WTC11 (cell line): ENCODE results near the gene TSPAN31. TPM values are rescaled to one million over a fixed set of nuclear protein-coding genes. Genes with fewer than 3 reads are reported as not detected.

Experiments
- ATAC-seq: fragments of 200-7000 bp; cut with Tn5 transposase; 2 replicates; pipeline ENCODE4 v1.10.0; 2021; ENCODE audit warnings: mild to moderate bottlenecking, moderate library complexity
- CTCF ChIA-PET: fragments of 300-600 bp; sonication (Branson Sonifier 250); formaldehyde crosslinking; loops from one replicate; lab custom pipeline; 2021; ENCODE audit warnings: antibody characterized with exemption; lab: Charles Lee
- POLR2A ChIA-PET: fragments of 350-600 bp; sonication (Branson Sonifier 250); formaldehyde crosslinking; loops from one replicate; lab custom pipeline; 2021; ENCODE audit warnings: antibody characterized with exemption; lab: Charles Lee
- DNase-seq: peaks from one replicate; pipeline ENCODE4 v3.0.0; 2021; ENCODE audit warnings: low spot score
- H3K27ac Mint-ChIP-seq: 2 replicates; pipeline ENCODE4 v1.8.0; 2021; ENCODE audit warnings: mixed read lengths
- H3K27me3 Mint-ChIP-seq: 2 replicates; pipeline ENCODE4 v1.8.0; 2021; ENCODE audit warnings: low read depth, mild to moderate bottlenecking, moderate library complexity, mixed read lengths
- H3K36me3 Mint-ChIP-seq: 2 replicates; pipeline ENCODE4 v1.8.0; 2021; ENCODE audit warnings: mixed read lengths
- H3K4me1 Mint-ChIP-seq: 2 replicates; pipeline ENCODE4 v1.8.0; 2022; ENCODE audit warnings: mixed read lengths
- H3K4me3 Mint-ChIP-seq: 2 replicates; pipeline ENCODE4 v1.8.0; 2021; ENCODE audit warnings: mild to moderate bottlenecking, moderate library complexity, mixed read lengths
- H3K9me3 Mint-ChIP-seq: 2 replicates; pipeline ENCODE4 v1.8.0; 2021; ENCODE audit warnings: mixed read lengths
- ATF2 ChIP-seq: sonication (generic); formaldehyde crosslinking; IDR thresholded peaks from 2 replicates; pipeline ENCODE4 v1.8.1; 2022; ENCODE audit warnings: low read depth, missing genetic modification reagents, borderline replicate concordance
- E2F4 ChIP-seq: sonication (generic); formaldehyde crosslinking; IDR thresholded peaks from 2 replicates; pipeline ENCODE4 v1.8.1; 2022; ENCODE audit warnings: low read depth, mild to moderate bottlenecking, moderate library complexity, missing genetic modification reagents, borderline replicate concordance
- ERG ChIP-seq: fragments of 250-450 bp; sonication (Bioruptor Pico); IDR thresholded peaks from 2 replicates; pipeline ENCODE4 v1.8.0; 2021; ENCODE audit warnings: mild to moderate bottlenecking
- ETV6 ChIP-seq: sonication (generic); formaldehyde crosslinking; IDR thresholded peaks from 2 replicates; pipeline ENCODE4 v1.8.1; 2022; ENCODE audit warnings: mild to moderate bottlenecking, missing genetic modification reagents
- GABPB1 ChIP-seq: sonication (generic); formaldehyde crosslinking; IDR thresholded peaks from 2 replicates; pipeline ENCODE4 v1.8.1; 2023; ENCODE audit warnings: mild to moderate bottlenecking, missing genetic modification reagents
- MXD4 ChIP-seq: fragments of 250-450 bp; sonication (Bioruptor Pico); IDR thresholded peaks from 2 replicates; pipeline ENCODE4 v1.8.0; 2021; ENCODE audit warnings: mild to moderate bottlenecking, moderate library complexity, borderline replicate concordance
- NFYB ChIP-seq: sonication (generic); formaldehyde crosslinking; conservative IDR thresholded peaks from 2 replicates; pipeline ENCODE4 v1.8.0; 2022; ENCODE audit warnings: low read depth, missing genetic modification reagents
- NR3C1 ChIP-seq: sonication (generic); formaldehyde crosslinking; conservative IDR thresholded peaks from 2 replicates; pipeline ENCODE4 v1.8.1; 2023; ENCODE audit warnings: low read depth, mild to moderate bottlenecking, missing genetic modification reagents
- PRDM15 ChIP-seq: sonication (generic); formaldehyde crosslinking; IDR thresholded peaks from 2 replicates; pipeline ENCODE4 v1.8.0; 2022; ENCODE audit warnings: missing genetic modification reagents
- RORB ChIP-seq: fragments of 250-450 bp; sonication (Bioruptor Pico); IDR thresholded peaks from 2 replicates; pipeline ENCODE4 v1.9.0; 2021; ENCODE audit warnings: mild to moderate bottlenecking
- SOX15 ChIP-seq: fragments of 250-450 bp; sonication (Bioruptor Pico); IDR thresholded peaks from 2 replicates; pipeline ENCODE4 v1.9.0; 2021; ENCODE audit warnings: mild to moderate bottlenecking
- SP1 ChIP-seq: sonication (generic); formaldehyde crosslinking; conservative IDR thresholded peaks from 2 replicates; pipeline ENCODE4 v1.8.1; 2022; ENCODE audit warnings: missing genetic modification reagents
- TCF7 ChIP-seq: sonication (generic); formaldehyde crosslinking; IDR thresholded peaks from 2 replicates; pipeline ENCODE4 v1.8.0; 2022; ENCODE audit warnings: mild to moderate bottlenecking, low read depth, missing genetic modification reagents, moderate library complexity
- TEAD1 ChIP-seq: sonication (generic); formaldehyde crosslinking; IDR thresholded peaks from 2 replicates; pipeline ENCODE4 v1.8.0; 2022; ENCODE audit warnings: mild to moderate bottlenecking, missing genetic modification reagents
- ZMAT4 ChIP-seq: fragments of 250-450 bp; sonication (Bioruptor Pico); IDR thresholded peaks from 2 replicates; pipeline ENCODE4 v1.9.0; 2021; ENCODE audit warnings: mild to moderate bottlenecking
- ZNF317 ChIP-seq: sonication (generic); formaldehyde crosslinking; IDR thresholded peaks from 2 replicates; pipeline ENCODE4 v1.8.1; 2023; ENCODE audit warnings: low read depth, mild to moderate bottlenecking, moderate library complexity, missing genetic modification reagents, borderline replicate concordance
- total RNA-seq: library from RNA; stranded (reverse); gene quantifications from 3 replicates; pipeline ENCODE4 v1.2.3, GENCODE V29; 2021
- TF ChIP-seq, protein P1 (sequence below): sonication (generic); formaldehyde crosslinking; IDR thresholded peaks from 2 replicates; pipeline ENCODE4 v1.8.0; 2022; ENCODE audit warnings: mild to moderate bottlenecking, missing genetic modification reagents
- TF ChIP-seq, protein P2 (sequence below): sonication (generic); formaldehyde crosslinking; IDR thresholded peaks from 2 replicates; pipeline ENCODE4 v1.8.1; 2023; ENCODE audit warnings: mild to moderate bottlenecking, missing genetic modification reagents
- TF ChIP-seq, protein P3 (sequence below): fragments of 200-600 bp; IDR thresholded peaks from 2 replicates; pipeline ENCODE4 v1.8.0; 2022; ENCODE audit warnings: antibody characterized with exemption
- TF ChIP-seq, protein P4 (sequence below): sonication (generic); formaldehyde crosslinking; IDR thresholded peaks from 2 replicates; pipeline ENCODE4 v1.8.1; 2023; ENCODE audit warnings: mild to moderate bottlenecking, missing genetic modification reagents

The TSPAN31 gene
- total RNA-seq, 1 experiment from 2014 or later, result 9.9 TPM

DNA sequence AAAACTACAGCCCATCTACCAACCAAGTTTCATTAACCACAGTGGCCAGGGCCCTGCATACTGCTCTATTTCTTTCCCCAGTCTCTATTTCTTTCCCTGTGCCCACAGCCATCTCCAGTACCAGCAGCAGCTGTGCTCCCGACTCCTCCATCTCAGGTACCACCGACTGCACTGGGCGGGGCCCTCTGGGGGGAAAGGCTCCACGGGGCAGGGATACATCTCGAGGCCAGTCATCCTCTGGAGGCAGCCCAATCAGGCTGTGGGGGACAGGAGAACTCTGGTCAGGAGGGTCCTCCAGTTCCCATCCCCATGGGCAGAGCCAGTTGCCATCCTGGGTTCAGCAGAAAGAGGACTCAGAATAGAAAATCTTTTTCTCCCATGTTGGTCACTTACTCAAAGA lies 4.2 kb downstream of the TSPAN31 start (continued):
- TF ChIP-seq ATF2 (no peak), NFYB (no peak), TCF7 (no peak), SOX15 (CRISPR knock-in tag) (no peak)
- TF ChIP-seq, protein P1, sequence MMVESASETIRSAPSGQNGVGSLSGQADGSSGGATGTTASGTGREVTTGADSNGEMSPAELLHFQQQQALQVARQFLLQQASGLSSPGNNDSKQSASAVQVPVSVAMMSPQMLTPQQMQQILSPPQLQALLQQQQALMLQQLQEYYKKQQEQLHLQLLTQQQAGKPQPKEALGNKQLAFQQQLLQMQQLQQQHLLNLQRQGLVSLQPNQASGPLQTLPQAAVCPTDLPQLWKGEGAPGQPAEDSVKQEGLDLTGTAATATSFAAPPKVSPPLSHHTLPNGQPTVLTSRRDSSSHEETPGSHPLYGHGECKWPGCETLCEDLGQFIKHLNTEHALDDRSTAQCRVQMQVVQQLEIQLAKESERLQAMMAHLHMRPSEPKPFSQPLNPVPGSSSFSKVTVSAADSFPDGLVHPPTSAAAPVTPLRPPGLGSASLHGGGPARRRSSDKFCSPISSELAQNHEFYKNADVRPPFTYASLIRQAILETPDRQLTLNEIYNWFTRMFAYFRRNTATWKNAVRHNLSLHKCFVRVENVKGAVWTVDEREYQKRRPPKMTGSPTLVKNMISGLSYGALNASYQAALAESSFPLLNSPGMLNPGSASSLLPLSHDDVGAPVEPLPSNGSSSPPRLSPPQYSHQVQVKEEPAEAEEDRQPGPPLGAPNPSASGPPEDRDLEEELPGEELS (CRISPR knock-in tag), result no peak

DNA sequence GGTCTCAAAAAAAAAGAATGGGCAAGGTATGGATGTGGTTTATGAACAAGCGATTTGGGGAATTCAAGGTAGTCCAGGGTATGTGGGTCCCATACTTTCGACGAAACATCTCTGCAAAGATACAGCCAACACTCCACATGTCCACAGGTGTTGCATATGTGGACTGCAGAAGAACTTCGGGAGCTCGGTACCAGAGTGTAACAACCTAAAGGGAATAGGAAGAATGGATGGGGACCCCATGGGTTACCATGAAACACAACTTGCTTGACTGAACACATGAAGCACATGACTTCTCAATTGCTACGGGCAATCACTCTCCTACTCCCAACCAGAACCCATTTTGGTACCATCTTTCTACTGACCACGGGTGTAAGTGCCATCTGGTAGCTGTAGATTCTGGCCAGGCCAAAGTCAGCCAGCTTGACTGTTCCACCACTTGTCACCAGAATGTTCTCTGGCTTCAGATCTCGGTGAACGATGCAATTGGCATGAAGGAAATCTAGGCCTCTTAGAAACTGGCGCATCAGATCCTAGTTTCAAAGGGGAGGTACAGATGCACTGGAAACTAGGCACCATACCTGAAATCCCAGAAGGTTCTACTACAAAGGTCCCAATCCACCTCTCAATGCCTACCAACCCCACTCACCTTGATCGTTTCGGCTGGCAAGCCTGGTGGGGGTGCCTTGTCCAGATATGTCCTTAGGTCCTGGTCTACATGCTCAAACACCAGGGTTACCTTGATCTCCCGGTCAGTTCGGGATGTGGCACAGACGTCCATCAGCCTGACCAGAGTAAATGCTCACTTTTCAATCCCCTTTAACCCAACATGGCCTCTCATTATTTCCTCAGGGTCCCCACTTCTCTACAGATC lies 6.0 kb downstream of the TSPAN31 start:
- Mint-ChIP-seq H3K4me1 (peaks cover 41% of the 10 kb centered on the region), H3K36me3 (peaks cover 49% of the 10 kb centered on the region)
- POLR2A ChIA-PET, result no interaction called here
- TF ChIP-seq, protein P2, sequence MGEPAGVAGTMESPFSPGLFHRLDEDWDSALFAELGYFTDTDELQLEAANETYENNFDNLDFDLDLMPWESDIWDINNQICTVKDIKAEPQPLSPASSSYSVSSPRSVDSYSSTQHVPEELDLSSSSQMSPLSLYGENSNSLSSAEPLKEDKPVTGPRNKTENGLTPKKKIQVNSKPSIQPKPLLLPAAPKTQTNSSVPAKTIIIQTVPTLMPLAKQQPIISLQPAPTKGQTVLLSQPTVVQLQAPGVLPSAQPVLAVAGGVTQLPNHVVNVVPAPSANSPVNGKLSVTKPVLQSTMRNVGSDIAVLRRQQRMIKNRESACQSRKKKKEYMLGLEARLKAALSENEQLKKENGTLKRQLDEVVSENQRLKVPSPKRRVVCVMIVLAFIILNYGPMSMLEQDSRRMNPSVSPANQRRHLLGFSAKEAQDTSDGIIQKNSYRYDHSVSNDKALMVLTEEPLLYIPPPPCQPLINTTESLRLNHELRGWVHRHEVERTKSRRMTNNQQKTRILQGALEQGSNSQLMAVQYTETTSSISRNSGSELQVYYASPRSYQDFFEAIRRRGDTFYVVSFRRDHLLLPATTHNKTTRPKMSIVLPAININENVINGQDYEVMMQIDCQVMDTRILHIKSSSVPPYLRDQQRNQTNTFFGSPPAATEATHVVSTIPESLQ, result no peak
- TF ChIP-seq GABPB1 (no peak), NR3C1 (CRISPR knock-in tag) (no peak), ERG (CRISPR knock-in tag) (no peak), MXD4 (CRISPR knock-in tag) (no peak), ZMAT4 (CRISPR knock-in tag) (no peak), ETV6 (CRISPR knock-in tag) (no peak), TEAD1 (CRISPR knock-in tag) (no peak), RORB (CRISPR knock-in tag) (no peak), PRDM15 (no peak), SP1 (CRISPR knock-in tag) (no peak), ZNF317 (no peak), E2F4 (CRISPR knock-in tag) (no peak)
- TF ChIP-seq, protein P3, sequence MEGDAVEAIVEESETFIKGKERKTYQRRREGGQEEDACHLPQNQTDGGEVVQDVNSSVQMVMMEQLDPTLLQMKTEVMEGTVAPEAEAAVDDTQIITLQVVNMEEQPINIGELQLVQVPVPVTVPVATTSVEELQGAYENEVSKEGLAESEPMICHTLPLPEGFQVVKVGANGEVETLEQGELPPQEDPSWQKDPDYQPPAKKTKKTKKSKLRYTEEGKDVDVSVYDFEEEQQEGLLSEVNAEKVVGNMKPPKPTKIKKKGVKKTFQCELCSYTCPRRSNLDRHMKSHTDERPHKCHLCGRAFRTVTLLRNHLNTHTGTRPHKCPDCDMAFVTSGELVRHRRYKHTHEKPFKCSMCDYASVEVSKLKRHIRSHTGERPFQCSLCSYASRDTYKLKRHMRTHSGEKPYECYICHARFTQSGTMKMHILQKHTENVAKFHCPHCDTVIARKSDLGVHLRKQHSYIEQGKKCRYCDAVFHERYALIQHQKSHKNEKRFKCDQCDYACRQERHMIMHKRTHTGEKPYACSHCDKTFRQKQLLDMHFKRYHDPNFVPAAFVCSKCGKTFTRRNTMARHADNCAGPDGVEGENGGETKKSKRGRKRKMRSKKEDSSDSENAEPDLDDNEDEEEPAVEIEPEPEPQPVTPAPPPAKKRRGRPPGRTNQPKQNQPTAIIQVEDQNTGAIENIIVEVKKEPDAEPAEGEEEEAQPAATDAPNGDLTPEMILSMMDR, result no peak
- TF ChIP-seq, protein P4, sequence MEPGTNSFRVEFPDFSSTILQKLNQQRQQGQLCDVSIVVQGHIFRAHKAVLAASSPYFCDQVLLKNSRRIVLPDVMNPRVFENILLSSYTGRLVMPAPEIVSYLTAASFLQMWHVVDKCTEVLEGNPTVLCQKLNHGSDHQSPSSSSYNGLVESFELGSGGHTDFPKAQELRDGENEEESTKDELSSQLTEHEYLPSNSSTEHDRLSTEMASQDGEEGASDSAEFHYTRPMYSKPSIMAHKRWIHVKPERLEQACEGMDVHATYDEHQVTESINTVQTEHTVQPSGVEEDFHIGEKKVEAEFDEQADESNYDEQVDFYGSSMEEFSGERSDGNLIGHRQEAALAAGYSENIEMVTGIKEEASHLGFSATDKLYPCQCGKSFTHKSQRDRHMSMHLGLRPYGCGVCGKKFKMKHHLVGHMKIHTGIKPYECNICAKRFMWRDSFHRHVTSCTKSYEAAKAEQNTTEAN (CRISPR knock-in tag), result no peak

More for the DNA sequence above, 6.0 kb downstream of the TSPAN31 start:
- no peaks in the 10 kb centered on the region for H3K9me3 Mint-ChIP-seq
- peak overlapping the region; percentile 86; the same call in 1 of the 2 replicates for H3K27ac Mint-ChIP-seq
- peaks cover 25% of the 10 kb centered on the region for H3K27me3 Mint-ChIP-seq
- DNase-seq (no peak), ATAC-seq (no peak)
- peak overlapping the region; percentile 89 for H3K4me3 Mint-ChIP-seq
- CTCF ChIA-PET, result interaction anchor here (0.6 kb wide), 1 partner anchor 15 kb away, joined by 3 read pairs; no protein-coding TSS in a partner anchor
